ENCODE results near the gene NXPH3.
A peak's percentile ranks its signal among the peaks of the same experiment; 100 is the strongest.
"Not testable (repeated sequence)": the region's sequence is repeated elsewhere in the genome, so short reads cannot be mapped to it uniquely, and the experiment has no call there.

NXPH3 gene

GRCh38 chr17:49548506-49549310 lies 27.0 kb upstream of the NXPH3 start:
- Histone ChIP-seq H3K9me3 (ENCODE audit: control insufficient read depth, insufficient read depth, low read length) (no peaks in the 10 kb centered on the region), H3K9ac (ENCODE audit: low read depth, low read length) (no peak overlapping the region), H3K4me1 (ENCODE audit: control insufficient read depth, insufficient read depth, low read length) (peaks cover 13% of the 10 kb centered on the region; the same call in 1 of the 2 replicates), H3K36me3 (ENCODE audit: control insufficient read depth, insufficient read depth, low read length) (no peaks in the 10 kb centered on the region), H3K4me3 (ENCODE audit: low read depth, low read length) (no peak overlapping the region), H3K27ac (ENCODE audit: low read depth, low read length) (no peak overlapping the region), H3K27me3 (ENCODE audit: control insufficient read depth, insufficient read depth, low read length) (no peaks in the 10 kb centered on the region)

GRCh38 chr17:49549311-49549605 lies 26.4 kb upstream of the NXPH3 start:
- Histone ChIP-seq H3K27ac (ENCODE audit: low read depth, low read length) (no peak overlapping the region), H3K27me3 (ENCODE audit: control insufficient read depth, insufficient read depth, low read length) (no peaks in the 10 kb centered on the region), H3K36me3 (ENCODE audit: control insufficient read depth, insufficient read depth, low read length) (no peaks in the 10 kb centered on the region), H3K4me3 (ENCODE audit: low read depth, low read length) (no peak overlapping the region), H3K4me1 (ENCODE audit: control insufficient read depth, insufficient read depth, low read length) (0 out of 2 replicates have a peak, but pooled peaks cover 9% of the 10 kb centered on the region), H3K9me3 (ENCODE audit: control insufficient read depth, insufficient read depth, low read length) (no peaks in the 10 kb centered on the region), H3K9ac (ENCODE audit: low read depth, low read length) (no peak overlapping the region)

GRCh38 chr17:49549691-49550678 lies 25.7 kb upstream of the NXPH3 start:
- no peaks in the 10 kb centered on the region for H3K9me3 ChIP-seq (ENCODE audit: control insufficient read depth, insufficient read depth, low read length)
- H3K27me3 ChIP-seq (ENCODE audit: control insufficient read depth, insufficient read depth, low read length) = no peaks in the 10 kb centered on the region
- no peak overlapping the region for H3K9ac ChIP-seq (ENCODE audit: low read depth, low read length)
- H3K36me3 ChIP-seq (ENCODE audit: control insufficient read depth, insufficient read depth, low read length) = no peaks in the 10 kb centered on the region
- H3K4me1 ChIP-seq (ENCODE audit: control insufficient read depth, insufficient read depth, low read length) = 0 out of 2 replicates have a peak, but pooled peaks cover 9% of the 10 kb centered on the region
- no peak overlapping the region for H3K4me3 ChIP-seq (ENCODE audit: low read depth, low read length)
- no peak overlapping the region for H3K27ac ChIP-seq (ENCODE audit: low read depth, low read length)

GRCh38 chr17:49550764-49551163 lies 24.9 kb upstream of the NXPH3 start:
- H3K4me3 ChIP-seq (ENCODE audit: low read depth, low read length); H3K36me3 ChIP-seq (ENCODE audit: control insufficient read depth, insufficient read depth, low read length); H3K27me3 ChIP-seq (ENCODE audit: control insufficient read depth, insufficient read depth, low read length); H3K9ac ChIP-seq (ENCODE audit: low read depth, low read length); H3K4me1 ChIP-seq (ENCODE audit: control insufficient read depth, insufficient read depth, low read length); H3K27ac ChIP-seq (ENCODE audit: low read depth, low read length); H3K9me3 ChIP-seq (ENCODE audit: control insufficient read depth, insufficient read depth, low read length): not testable (repeated sequence)

GRCh38 chr17:49551221-49552069 lies 24.2 kb upstream of the NXPH3 start:
- H3K9ac ChIP-seq (ENCODE audit: low read depth, low read length) = no peak overlapping the region
- no peak overlapping the region for H3K4me3 ChIP-seq (ENCODE audit: low read depth, low read length)
- H3K9me3 ChIP-seq (ENCODE audit: control insufficient read depth, insufficient read depth, low read length) = no peaks in the 10 kb centered on the region
- H3K36me3 ChIP-seq (ENCODE audit: control insufficient read depth, insufficient read depth, low read length) = no peaks in the 10 kb centered on the region
- 0 out of 2 replicates have a peak, but pooled peaks cover 8% of the 10 kb centered on the region for H3K27me3 ChIP-seq (ENCODE audit: control insufficient read depth, insufficient read depth, low read length)
- H3K4me1 ChIP-seq (ENCODE audit: control insufficient read depth, insufficient read depth, low read length) = peaks cover 10% of the 10 kb centered on the region
- H3K27ac ChIP-seq (ENCODE audit: low read depth, low read length) = no peak overlapping the region

- peaks cover 7% of the 10 kb centered on the region for H3K4me1 ChIP-seq (ENCODE audit: control insufficient read depth, insufficient read depth, low read length)
- H3K36me3 ChIP-seq (ENCODE audit: control insufficient read depth, insufficient read depth, low read length) = no peaks in the 10 kb centered on the region
- 0 out of 2 replicates have a peak, but pooled peaks cover 8% of the 10 kb centered on the region for H3K27me3 ChIP-seq (ENCODE audit: control insufficient read depth, insufficient read depth, low read length)
- H3K9me3 ChIP-seq (ENCODE audit: control insufficient read depth, insufficient read depth, low read length) = no peaks in the 10 kb centered on the region
- H3K27ac ChIP-seq (ENCODE audit: low read depth, low read length) = no peak overlapping the region
- no peak overlapping the region for H3K9ac ChIP-seq (ENCODE audit: low read depth, low read length)
- no peak overlapping the region for H3K4me3 ChIP-seq (ENCODE audit: low read depth, low read length)
These were observed 23.5 kb upstream of the NXPH3 start for GRCh38 chr17:49552070-49552751.

GRCh38 chr17:49553676-49554335 lies 21.9 kb upstream of the NXPH3 start:
- H3K27me3 ChIP-seq (ENCODE audit: control insufficient read depth, insufficient read depth, low read length) = 0 out of 2 replicates have a peak, but pooled peaks cover 8% of the 10 kb centered on the region
- H3K9me3 ChIP-seq (ENCODE audit: control insufficient read depth, insufficient read depth, low read length) = no peaks in the 10 kb centered on the region
- no peak overlapping the region for H3K4me3 ChIP-seq (ENCODE audit: low read depth, low read length)
- no peak overlapping the region for H3K9ac ChIP-seq (ENCODE audit: low read depth, low read length)
- H3K4me1 ChIP-seq (ENCODE audit: control insufficient read depth, insufficient read depth, low read length) = peaks cover 4% of the 10 kb centered on the region
- no peaks in the 10 kb centered on the region for H3K36me3 ChIP-seq (ENCODE audit: control insufficient read depth, insufficient read depth, low read length)
- no peak overlapping the region for H3K27ac ChIP-seq (ENCODE audit: low read depth, low read length)

- Histone ChIP-seq H3K27ac (ENCODE audit: low read depth, low read length) (no peak overlapping the region), H3K4me3 (ENCODE audit: low read depth, low read length) (no peak overlapping the region), H3K27me3 (ENCODE audit: control insufficient read depth, insufficient read depth, low read length) (0 out of 2 replicates have a peak, but pooled peaks cover 8% of the 10 kb centered on the region), H3K9me3 (ENCODE audit: control insufficient read depth, insufficient read depth, low read length) (no peaks in the 10 kb centered on the region), H3K4me1 (ENCODE audit: control insufficient read depth, insufficient read depth, low read length) (peaks cover 4% of the 10 kb centered on the region), H3K36me3 (ENCODE audit: control insufficient read depth, insufficient read depth, low read length) (no peaks in the 10 kb centered on the region), H3K9ac (ENCODE audit: low read depth, low read length) (no peak overlapping the region)
These were observed 20.8 kb upstream of the NXPH3 start for GRCh38 chr17:49554694-49555494.

- no peak overlapping the region for H3K27ac ChIP-seq (ENCODE audit: low read depth, low read length)
These were observed 20.0 kb upstream of the NXPH3 start for GRCh38 chr17:49555495-49556222.

More at GRCh38 chr17:49555495-49556222, 20.0 kb upstream of the NXPH3 start:
- Histone ChIP-seq H3K36me3 (ENCODE audit: control insufficient read depth, insufficient read depth, low read length) (no peaks in the 10 kb centered on the region), H3K4me1 (ENCODE audit: control insufficient read depth, insufficient read depth, low read length) (peaks cover 4% of the 10 kb centered on the region), H3K4me3 (ENCODE audit: low read depth, low read length) (peak overlapping the region; percentile 30; the same call in 1 of the 2 replicates), H3K9ac (ENCODE audit: low read depth, low read length) (no peak overlapping the region; the same call in 1 of the 2 replicates), H3K9me3 (ENCODE audit: control insufficient read depth, insufficient read depth, low read length) (no peaks in the 10 kb centered on the region), H3K27me3 (ENCODE audit: control insufficient read depth, insufficient read depth, low read length) (0 out of 2 replicates have a peak, but pooled peaks cover 8% of the 10 kb centered on the region)
